Measurements from ENCODE around the gene RYR1. TPM values are rescaled to one million over a fixed set of nuclear protein-coding genes. Genes with fewer than 3 reads are reported as not detected.

RYR1 gene
- total RNA-seq, 6 experiments from 2014 or later: not detected

GRCh38 chr19:38606131-38606530 lies 172.6 kb downstream of the RYR1 start:
- no peaks in the 10 kb centered on the region for H3K4me1 Mint-ChIP-seq (ENCODE audit: low read depth)
- no peak overlapping the region for H3K4me3 Mint-ChIP-seq
- no peak for TF ChIP-seq CTCF (IDR thresholded peaks at IDR 0.05)
- no peaks in the 10 kb centered on the region for H3K9me3 Mint-ChIP-seq
- no peaks in the 10 kb centered on the region for H3K36me3 Mint-ChIP-seq (ENCODE audit: low read depth)
- H3K27ac Mint-ChIP-seq: no peak overlapping the region
- DNase-seq: no peak
- H3K27me3 Mint-ChIP-seq (ENCODE audit: insufficient read depth): peaks cover 27% of the 10 kb centered on the region

DNA sequence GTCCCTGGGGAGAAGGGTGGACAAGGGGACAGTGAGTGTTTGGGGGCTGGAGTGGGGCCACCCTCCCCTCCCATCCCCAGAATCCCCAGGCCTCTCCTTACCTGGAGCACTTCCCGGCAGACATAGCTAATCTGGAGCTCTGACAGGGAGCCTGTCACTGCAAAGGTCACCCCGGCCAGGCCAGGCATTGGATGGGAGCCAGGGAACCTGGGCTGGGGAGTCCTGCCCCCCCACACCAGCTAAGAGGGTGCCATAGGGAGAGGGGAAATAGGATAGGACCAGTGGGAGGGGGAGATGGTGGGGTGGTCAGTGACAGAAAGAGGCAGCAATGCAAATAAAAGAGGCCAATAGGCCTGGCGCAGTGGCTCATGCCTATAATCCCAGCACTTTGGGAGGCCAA lies 180.8 kb downstream of the RYR1 start:
- peaks cover 4% of the 10 kb centered on the region; the same call in 1 of the 2 replicates for H3K36me3 Mint-ChIP-seq (ENCODE audit: low read depth)
- H3K27ac Mint-ChIP-seq: no peak overlapping the region
- H3K4me1 Mint-ChIP-seq (ENCODE audit: low read depth): peaks cover 7% of the 10 kb centered on the region
- no peak for DNase-seq
- H3K27me3 Mint-ChIP-seq (ENCODE audit: insufficient read depth): peaks cover 12% of the 10 kb centered on the region
- TF ChIP-seq CTCF (IDR thresholded peaks at IDR 0.05): no peak
- no peaks in the 10 kb centered on the region for H3K9me3 Mint-ChIP-seq
- H3K4me3 Mint-ChIP-seq: no peak overlapping the region

- Mint-ChIP-seq H3K27ac (no peak overlapping the region), H3K27me3 (ENCODE audit: insufficient read depth) (peaks cover 12% of the 10 kb centered on the region), H3K4me1 (ENCODE audit: low read depth) (peaks cover 15% of the 10 kb centered on the region), H3K36me3 (ENCODE audit: low read depth) (peaks cover 10% of the 10 kb centered on the region; the same call in 1 of the 2 replicates), H3K4me3 (no peak overlapping the region), H3K9me3 (no peaks in the 10 kb centered on the region)
- no peak for TF ChIP-seq CTCF (IDR thresholded peaks at IDR 0.05)
- no peak for DNase-seq
Measured at GRCh38 chr19:38615007-38615581, 181.6 kb downstream of the RYR1 start.

- no peak overlapping the region for H3K27ac Mint-ChIP-seq
- H3K9me3 Mint-ChIP-seq: no peaks in the 10 kb centered on the region
- peaks cover 4% of the 10 kb centered on the region for H3K27me3 Mint-ChIP-seq (ENCODE audit: insufficient read depth)
- no peak for TF ChIP-seq CTCF (IDR thresholded peaks at IDR 0.05)
- H3K4me1 Mint-ChIP-seq (ENCODE audit: low read depth): peaks cover 18% of the 10 kb centered on the region
- H3K36me3 Mint-ChIP-seq (ENCODE audit: low read depth): peaks cover 10% of the 10 kb centered on the region; the same call in 1 of the 2 replicates
- no peak overlapping the region for H3K4me3 Mint-ChIP-seq
- no peak for DNase-seq
Measured at GRCh38 chr19:38616265-38616664, 182.8 kb downstream of the RYR1 start.

GRCh38 chr19:38617283-38617763 lies 183.8 kb downstream of the RYR1 start:
- Mint-ChIP-seq H3K27me3 (ENCODE audit: insufficient read depth) (peaks cover 3% of the 10 kb centered on the region), H3K27ac (no peak overlapping the region), H3K4me1 (ENCODE audit: low read depth) (peaks cover 18% of the 10 kb centered on the region), H3K9me3 (no peaks in the 10 kb centered on the region), H3K4me3 (no peak overlapping the region), H3K36me3 (ENCODE audit: low read depth) (peaks cover 20% of the 10 kb centered on the region; the same call in 1 of the 2 replicates)
- TF ChIP-seq CTCF (IDR thresholded peaks at IDR 0.05): no peak
- DNase-seq: no peak

All from HFFc6 (cell line).